ENCODE measurements around the gene DEAF1. TPM values are rescaled to one million over a fixed set of nuclear protein-coding genes. Genes with fewer than 3 reads are reported as not detected.
A peak's percentile ranks its signal among the peaks of the same experiment; 100 is the strongest.

The DEAF1 gene
- total and polyA plus RNA-seq, 9 of the 15 experiments (the other 6 are each of a cell fraction or from before 2014, with no cell fraction given): 2.0 to 69.1 (median 26.8) TPM

- TF ChIP-seq ZNF639 (CRISPR knock-in tag; conservative IDR thresholded peaks at IDR 0.05 in 1 of 2, IDR thresholded peaks at IDR 0.05 in 1 of 2) (no peak), CREB1 (IDR thresholded peaks at IDR 0.05) (no peak), CREB1 (CRISPR knock-in tag; IDR thresholded peaks at IDR 0.05) (no peak), ARHGAP35 (IDR thresholded peaks at IDR 0.05; ENCODE audit: partially characterized antibody) (no peak), MAFG (tag; conservative IDR thresholded peaks at IDR 0.05) (no peak), E2F3 (CRISPR knock-in tag; IDR thresholded peaks at IDR 0.05) (peak; percentile 46; the same call in 1 of the 2 replicates), E2F1 (CRISPR knock-in tag; IDR thresholded peaks at IDR 0.05) (peak; percentile 64; the same call in 1 of the 2 replicates), GTF2A2 (tag; IDR thresholded peaks at IDR 0.05) (no peak), DNMT1 (IDR thresholded peaks at IDR 0.05) (no peak), MCM7 (IDR thresholded peaks at IDR 0.05) (no peak), ZNF766 (CRISPR knock-in tag; conservative IDR thresholded peaks at IDR 0.05) (no peak), CEBPZ (IDR thresholded peaks at IDR 0.05; ENCODE audit: borderline replicate concordance, low read depth, low read length) (no peak), FOXP1 (CRISPR knock-in tag; IDR thresholded peaks at IDR 0.05) (0 out of 2 replicates have a peak, but pooled peaks have one; percentile 12), GATAD2B (IDR thresholded peaks at IDR 0.05; ENCODE audit: borderline replicate concordance) (no peak), FOXA1 (IDR thresholded peaks at IDR 0.05; ENCODE audit: borderline replicate concordance) (no peak), ZNF561 (CRISPR knock-in tag; conservative IDR thresholded peaks at IDR 0.05) (no peak), NCOA1 (IDR thresholded peaks at IDR 0.05; ENCODE audit: low read depth) (no peak), NBN (IDR thresholded peaks at IDR 0.05; ENCODE audit: low read depth) (no peak), NFE2 (IDR thresholded peaks at IDR 0.05; ENCODE audit: low read depth) (no peak)
- TF ChIP-seq, protein P1, sequence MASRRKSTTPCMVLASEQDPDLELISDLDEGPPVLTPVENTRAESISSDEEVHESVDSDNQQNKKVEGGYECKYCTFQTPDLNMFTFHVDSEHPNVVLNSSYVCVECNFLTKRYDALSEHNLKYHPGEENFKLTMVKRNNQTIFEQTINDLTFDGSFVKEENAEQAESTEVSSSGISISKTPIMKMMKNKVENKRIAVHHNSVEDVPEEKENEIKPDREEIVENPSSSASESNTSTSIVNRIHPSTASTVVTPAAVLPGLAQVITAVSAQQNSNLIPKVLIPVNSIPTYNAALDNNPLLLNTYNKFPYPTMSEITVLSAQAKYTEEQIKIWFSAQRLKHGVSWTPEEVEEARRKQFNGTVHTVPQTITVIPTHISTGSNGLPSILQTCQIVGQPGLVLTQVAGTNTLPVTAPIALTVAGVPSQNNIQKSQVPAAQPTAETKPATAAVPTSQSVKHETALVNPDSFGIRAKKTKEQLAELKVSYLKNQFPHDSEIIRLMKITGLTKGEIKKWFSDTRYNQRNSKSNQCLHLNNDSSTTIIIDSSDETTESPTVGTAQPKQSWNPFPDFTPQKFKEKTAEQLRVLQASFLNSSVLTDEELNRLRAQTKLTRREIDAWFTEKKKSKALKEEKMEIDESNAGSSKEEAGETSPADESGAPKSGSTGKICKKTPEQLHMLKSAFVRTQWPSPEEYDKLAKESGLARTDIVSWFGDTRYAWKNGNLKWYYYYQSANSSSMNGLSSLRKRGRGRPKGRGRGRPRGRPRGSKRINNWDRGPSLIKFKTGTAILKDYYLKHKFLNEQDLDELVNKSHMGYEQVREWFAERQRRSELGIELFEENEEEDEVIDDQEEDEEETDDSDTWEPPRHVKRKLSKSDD (conservative IDR thresholded peaks at IDR 0.05; ENCODE audit: low read length): no peak
- TF ChIP-seq, protein P2, sequence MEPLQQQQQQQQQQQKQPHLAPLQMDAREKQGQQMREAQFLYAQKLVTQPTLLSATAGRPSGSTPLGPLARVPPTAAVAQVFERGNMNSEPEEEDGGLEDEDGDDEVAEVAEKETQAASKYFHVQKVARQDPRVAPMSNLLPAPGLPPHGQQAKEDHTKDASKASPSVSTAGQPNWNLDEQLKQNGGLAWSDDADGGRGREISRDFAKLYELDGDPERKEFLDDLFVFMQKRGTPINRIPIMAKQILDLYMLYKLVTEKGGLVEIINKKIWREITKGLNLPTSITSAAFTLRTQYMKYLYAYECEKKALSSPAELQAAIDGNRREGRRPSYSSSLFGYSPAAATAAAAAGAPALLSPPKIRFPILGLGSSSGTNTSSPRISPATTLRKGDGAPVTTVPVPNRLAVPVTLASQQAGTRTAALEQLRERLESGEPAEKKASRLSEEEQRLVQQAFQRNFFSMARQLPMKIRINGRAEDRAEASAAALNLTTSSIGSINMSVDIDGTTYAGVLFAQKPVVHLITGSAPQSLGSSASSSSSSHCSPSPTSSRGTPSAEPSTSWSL (CRISPR knock-in tag; IDR thresholded peaks at IDR 0.05; ENCODE audit: borderline replicate concordance): no peak
These were observed 191 bp upstream of the DEAF1 start (continued) for GRCh38 chr11:695288-695537.
